Heart left ventricle (tissue), 16 donors: Measurements from ENCODE around the gene EXOSC5. TPM values are rescaled to one million over a fixed set of nuclear protein-coding genes. Genes with fewer than 3 reads are reported as not detected.

Experiments used
- ATAC-seq, 4 donors: fragments of 200-7000 bp; cut with Tn5 transposase; one replicate each; pipeline ENCODE4 v1.9.1; 2020 to 2022; ENCODE audit warnings: moderate library complexity in 4 of 4, mild to moderate bottlenecking in 3 of 4, moderate number of reproducible peaks in 1 of 4
- DNase-seq, 5 donors: peaks; one replicate each; pipeline ENCODE4 v3.0.0-alpha.2; 2020
- H3K27ac ChIP-seq, 12 donors: fragments of 200-600 bp; sonication (generic) in 4 of 12; one replicate each; pipeline versions ENCODE4 v1.5.0 to v1.8.0; 2016 to 2022; ENCODE audit warnings: mild to moderate bottlenecking in 2 of 12
- H3K27me3 ChIP-seq, 9 donors: fragments of 200-600 bp; sonication (generic) in 2 of 9; one replicate each; pipeline versions ENCODE4 v1.5.1 to v1.8.0; 2016 to 2022; ENCODE audit warnings: mild to moderate bottlenecking in 3 of 9
- H3K36me3 ChIP-seq, 9 donors: fragments of 200-600 bp; sonication (generic) in 2 of 9; one replicate each; pipeline versions ENCODE4 v1.5.0 to v1.8.0; 2018 to 2022; ENCODE audit warnings: mild to moderate bottlenecking in 2 of 9
- H3K4me1 ChIP-seq, 12 donors: fragments of 200-600 bp; sonication (generic) in 4 of 12; one replicate each; pipeline versions ENCODE4 v1.5.0 to v1.8.0; 2016 to 2022; ENCODE audit warnings: mild to moderate bottlenecking in 3 of 12
- H3K4me3 ChIP-seq, 12 donors: fragments of 200-600 bp; sonication (generic) in 4 of 12; one replicate each; pipeline versions ENCODE4 v1.5.0 to v1.8.0; 2017 to 2022; ENCODE audit warnings: mild to moderate bottlenecking in 9 of 12, moderate library complexity in 4 of 12
- H3K9me3 ChIP-seq, 12 donors: fragments of 200-600 bp; sonication (generic) in 4 of 12; one replicate each; pipeline versions ENCODE4 v1.5.0 to v1.8.0; 2016 to 2022; ENCODE audit warnings: mild to moderate bottlenecking in 1 of 12
- POLR2A ChIP-seq, 2 donors: fragments of 450-650 bp; IDR thresholded peaks; one replicate each; pipeline ENCODE4 v1.6.1; 2017; ENCODE audit warnings: antibody characterized with exemption in 2 of 2, mild to moderate bottlenecking in 2 of 2, moderate library complexity in 2 of 2
- WGBS, 4 donors: extraction: QIAGEN DNeasy Blood & Tissue Kit in 2 of 4; methylation state at CpG; one replicate each; pipeline versions ENCODE4 v1.1.5 to v1.1.7; 2013 to 2018; 5-methylcytosine and 5-hydroxymethylcytosine counted together
- intact Hi-C, 10 donors: fragments of 100-400 bp; cut with DNase I; formaldehyde crosslinking; loops; one replicate each; pipeline versions ENCODE4 v1.11.1 to v1.14.2; 2022
- polyA plus RNA-seq, 2 donors: library from polyadenylated mRNA; stranded (reverse); fragments of 200-250 nt; gene quantifications; one replicate each; pipeline ENCODE4 v1.2.3, GENCODE V29; 2013
- total RNA-seq, 9 donors: library from RNA; depleted of rRNA in 2 of 9; stranded (reverse); fragments of >200 nt in 2 of 9; fragmentation: NEBNext Ultra II Directional in 3 of 9; extraction: Animal tissue kit (Norgen Biotek cat#: 25700) in 3 of 9; gene quantifications; one replicate each; pipeline versions ENCODE4 v1.1.0 to v1.2.4, GENCODE V29; 2016 to 2023
- TF ChIP-seq, protein P1 (sequence below), 12 donors: fragments of 200-600 bp; sonication (generic) in 4 of 12; IDR thresholded peaks; one replicate each; pipeline versions ENCODE4 v1.5.0 to v1.8.0; 2018 to 2022; ENCODE audit warnings: antibody characterized with exemption in 12 of 12, mild to moderate bottlenecking in 5 of 12
- donor health status: ischemic (EF 13 %, LVEDD 7.1; RV severe dilation, severe dysfunction).
- donor health status: healthy with polysubstance abuse.
- donor health status: DM: no; HTN: yes; CAD: no.
- donor health status: DM: no; HTN: no; CAD: no.
- donor health status: ischemic (EF 25% LVEDD 6.9; RV normal size, moderate dysfunction).
- donor health status: ischemic (EF 25% LVEDD 5.7; RV mildly dilated, moderate dysfunction).
- donor health status: healthy.
- donor health status: DM: yes; HTN: yes; CAD: no.
- donor health status: ischemic (EF 35%, LVEDD 5.7; RV mildly dilated, moderate dysfunction).
- donor health status: nonischemic (EF 11% LVEDD 7.7; RV severe dilation, severe dysfunction).
- donor health status: DM: yes; HTN: yes; CAD: no.
- donor health status: PGD.
- donor health status: ischemic (EF 29% LVEDD 5.4; RV normal size, mild dysfunction).
- donor health status: nonischemic (EF 23%, LVEDD 6.1; RV moderate dilation, normal function).

EXOSC5 gene
- total and polyA plus RNA-seq, 11 donors: 9.6 to 40.4 (median 13.7) TPM

DNA sequence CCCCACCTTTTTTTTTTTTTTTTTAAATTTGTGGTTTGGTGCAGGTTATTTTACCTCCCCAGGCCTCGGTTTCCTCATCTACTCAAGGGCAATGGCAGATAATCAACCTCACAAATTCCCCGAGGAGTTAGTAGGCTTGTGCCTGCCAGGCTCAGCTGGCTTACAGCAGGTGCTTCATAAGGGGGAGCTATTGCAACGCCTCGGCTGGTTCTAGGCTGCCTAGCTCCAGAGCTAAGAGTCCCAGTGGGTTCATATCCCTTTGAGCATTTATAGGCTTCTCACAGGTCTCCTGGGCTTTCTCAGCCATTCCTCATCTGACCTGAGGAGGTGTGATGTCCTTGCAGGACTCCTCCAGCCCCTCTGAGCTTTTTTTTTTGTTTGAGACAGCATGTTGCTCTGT is 11.1 kb upstream of the EXOSC5 start:
- WGBS, 4 donors: 37 to 59% (median 51%) methylated on average over 4 of the region's 4 CpGs
- TF ChIP-seq POLR2A (IDR thresholded peaks at IDR 0.05): no peak
- TF ChIP-seq, protein P1, sequence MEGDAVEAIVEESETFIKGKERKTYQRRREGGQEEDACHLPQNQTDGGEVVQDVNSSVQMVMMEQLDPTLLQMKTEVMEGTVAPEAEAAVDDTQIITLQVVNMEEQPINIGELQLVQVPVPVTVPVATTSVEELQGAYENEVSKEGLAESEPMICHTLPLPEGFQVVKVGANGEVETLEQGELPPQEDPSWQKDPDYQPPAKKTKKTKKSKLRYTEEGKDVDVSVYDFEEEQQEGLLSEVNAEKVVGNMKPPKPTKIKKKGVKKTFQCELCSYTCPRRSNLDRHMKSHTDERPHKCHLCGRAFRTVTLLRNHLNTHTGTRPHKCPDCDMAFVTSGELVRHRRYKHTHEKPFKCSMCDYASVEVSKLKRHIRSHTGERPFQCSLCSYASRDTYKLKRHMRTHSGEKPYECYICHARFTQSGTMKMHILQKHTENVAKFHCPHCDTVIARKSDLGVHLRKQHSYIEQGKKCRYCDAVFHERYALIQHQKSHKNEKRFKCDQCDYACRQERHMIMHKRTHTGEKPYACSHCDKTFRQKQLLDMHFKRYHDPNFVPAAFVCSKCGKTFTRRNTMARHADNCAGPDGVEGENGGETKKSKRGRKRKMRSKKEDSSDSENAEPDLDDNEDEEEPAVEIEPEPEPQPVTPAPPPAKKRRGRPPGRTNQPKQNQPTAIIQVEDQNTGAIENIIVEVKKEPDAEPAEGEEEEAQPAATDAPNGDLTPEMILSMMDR (IDR thresholded peaks at IDR 0.05): peak in 5 of 12 donors; percentile 9 to 30 (median 15)
- ATAC-seq (peak in 1 of 4 donors; percentile 34), DNase-seq (no peak)
- Histone ChIP-seq H3K36me3 (peaks cover 0 to 27% (median 8%) of the 10 kb centered on the region in 9 donors), H3K4me1 (peaks cover 0 to 90% (median 77%) of the 10 kb centered on the region in 12 donors), H3K4me3 (no peak overlapping the region), H3K27me3 (no peaks in the 10 kb centered on the region), H3K9me3 (no peaks in the 10 kb centered on the region), H3K27ac (peak overlapping the region; percentile 55 to 88 (median 78))
- intact Hi-C loops: loop anchor here in 1 of 10 donors (2.0 kb wide), 1 partner anchor 19 kb away; the partner anchor contains the start of gene B3GNT8

DNA sequence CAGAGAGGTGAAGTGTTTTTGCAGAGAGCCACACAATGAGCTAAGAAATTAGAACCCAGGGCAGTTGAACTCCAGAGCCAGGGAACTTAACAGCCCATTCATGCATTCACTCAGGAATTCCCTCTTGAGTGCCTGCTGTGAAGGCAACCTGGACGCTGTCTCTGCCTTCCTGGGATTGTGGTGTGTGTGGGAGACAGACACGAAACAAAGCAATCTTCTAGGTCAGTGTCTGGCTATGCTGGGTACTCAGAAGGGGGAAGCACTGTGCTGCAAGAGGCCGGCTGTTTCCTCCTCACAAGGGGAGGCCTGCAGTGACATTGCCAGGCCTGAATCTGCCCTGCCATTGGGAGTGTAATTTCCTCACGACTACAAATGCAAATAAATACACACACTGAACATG is 10.1 kb upstream of the EXOSC5 start:
- intact Hi-C loops: no loop called here
- Histone ChIP-seq H3K27me3 (no peaks in the 10 kb centered on the region), H3K4me3 (no peak overlapping the region), H3K36me3 (peaks cover 0 to 21% (median 0%) of the 10 kb centered on the region in 9 donors), H3K4me1 (peaks cover 0 to 93% (median 79%) of the 10 kb centered on the region in 12 donors), H3K9me3 (no peaks in the 10 kb centered on the region), H3K27ac (peak overlapping the region in 11 of 12 donors; percentile 38 to 88 (median 78))
- ATAC-seq (peak in 3 of 4 donors; percentile 8 to 57 (median 55)), DNase-seq (peak in 2 of 5 donors; percentile 37 to 68)
- no peak for TF ChIP-seq POLR2A (IDR thresholded peaks at IDR 0.05)
- TF ChIP-seq, protein P1 (IDR thresholded peaks at IDR 0.05): peak in 1 of 12 donors; percentile 23
- 23 to 53% (median 43%) methylated on average over 4 of the region's 4 CpGs for WGBS, 4 donors

DNA sequence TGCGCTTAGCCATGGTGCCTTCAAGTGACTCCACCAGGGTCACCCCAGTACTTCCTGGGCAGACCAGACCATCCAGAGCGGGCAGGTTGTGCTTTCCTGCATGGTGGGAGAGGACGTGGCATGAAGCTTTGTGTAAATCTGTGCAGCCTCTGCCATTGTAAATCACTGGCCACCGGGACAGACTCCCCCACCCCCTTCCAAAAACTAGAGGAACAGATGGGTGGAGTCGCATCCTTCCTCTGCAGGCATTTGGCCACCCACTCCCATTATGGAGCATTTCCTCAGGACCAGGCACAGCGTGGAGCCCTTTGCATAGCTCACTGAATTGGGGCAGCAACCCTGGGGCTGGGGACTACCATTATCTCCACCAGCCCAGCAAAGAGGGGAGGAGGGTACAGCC is 8.6 kb upstream of the EXOSC5 start:
- peak in 4 of 5 donors; percentile 41 to 65 (median 52) for DNase-seq
- peak in 3 of 4 donors; percentile 28 to 50 (median 33) for ATAC-seq
- Histone ChIP-seq H3K4me1 (peaks cover 0 to 90% (median 72%) of the 10 kb centered on the region in 12 donors), H3K4me3 (no peak overlapping the region), H3K27ac (peak overlapping the region; percentile 15 to 88 (median 78)), H3K36me3 (peaks cover 0 to 15% (median under 1%) of the 10 kb centered on the region in 9 donors), H3K9me3 (no peaks in the 10 kb centered on the region), H3K27me3 (no peaks in the 10 kb centered on the region)
- WGBS, 4 donors: 38 to 74% (median 58%) methylated on average over 4 to 6 of the region's 6 CpGs
- intact Hi-C loops: loop anchor here in 1 of 10 donors (2.0 kb wide), 1 partner anchor 51 kb away; no protein-coding TSS in a partner anchor
- TF ChIP-seq POLR2A (IDR thresholded peaks at IDR 0.05): no peak
- TF ChIP-seq, protein P1 (IDR thresholded peaks at IDR 0.05): no peak

DNA sequence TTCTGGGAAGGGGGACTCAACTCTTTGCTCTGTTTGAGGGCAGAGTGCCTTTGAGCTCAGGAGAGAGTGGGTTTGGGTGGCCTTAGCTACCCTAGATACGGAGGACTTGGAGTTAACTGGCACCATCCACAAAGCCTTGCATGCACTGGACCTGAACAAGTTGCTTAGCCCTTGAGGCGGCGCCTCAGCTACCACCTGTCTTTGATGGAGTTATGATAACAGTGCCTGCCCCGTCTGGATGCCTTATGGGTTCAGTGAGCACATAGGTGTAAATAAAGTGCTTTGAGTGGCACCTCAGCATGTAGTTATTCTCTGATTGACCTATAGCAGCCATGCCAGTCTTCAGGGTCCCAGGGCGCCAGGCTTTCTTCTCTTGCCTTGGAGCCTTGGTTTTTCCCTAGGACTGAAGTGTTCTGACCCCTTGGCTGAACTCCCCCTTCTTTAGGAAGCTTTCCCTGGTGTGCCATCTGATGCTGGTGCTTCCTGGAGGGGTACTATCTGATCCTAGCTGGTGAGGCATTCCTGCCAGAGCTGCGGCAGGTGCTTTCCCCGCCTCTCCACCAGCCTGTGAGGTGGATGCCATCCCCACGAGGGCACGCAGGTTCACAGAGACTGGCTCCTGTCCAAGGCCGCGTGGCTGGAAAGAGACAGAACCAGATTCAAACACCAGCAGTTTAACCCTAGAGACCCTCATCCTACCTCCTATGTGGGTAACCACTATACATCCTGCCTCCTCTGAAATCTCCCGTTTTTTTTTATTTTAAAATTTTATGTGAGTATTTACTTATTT is 6.2 kb upstream of the EXOSC5 start:
- H3K27ac ChIP-seq: peak overlapping the region in 9 of 12 donors; percentile 13 to 78 (median 29)

More for the DNA sequence above, 6.2 kb upstream of the EXOSC5 start:
- Histone ChIP-seq H3K4me1 (peaks cover 4 to 79% (median 64%) of the 10 kb centered on the region in 12 donors), H3K27me3 (no peaks in the 10 kb centered on the region), H3K4me3 (no peak overlapping the region), H3K9me3 (no peaks in the 10 kb centered on the region), H3K36me3 (peaks cover 0 to 12% (median 0%) of the 10 kb centered on the region in 9 donors)
- 55 to 62% (median 58%) methylated on average over 10 to 12 of the region's 12 CpGs for WGBS, 4 donors
- intact Hi-C loops: no loop called here
- DNase-seq: no peak
- no peak for ATAC-seq
- TF ChIP-seq, protein P1 (IDR thresholded peaks at IDR 0.05): no peak
- TF ChIP-seq POLR2A (IDR thresholded peaks at IDR 0.05): no peak
